PC-3 (cell line): ENCODE data around the gene AHCYL1. TPM values are rescaled to one million over a fixed set of nuclear protein-coding genes. Genes with fewer than 3 reads are reported as not detected.

Source experiments
- ATAC-seq: fragments of 200-7000 bp; cut with Tn5 transposase; 2 replicates; pipeline ENCODE4 v1.9.1; 2020; ENCODE audit warnings: mild to moderate bottlenecking, moderate library complexity
- BruUV-seq: library from RNA; stranded (reverse); fragments of 400-500 nt; replicated peaks from 2 replicates; lab custom pipeline; 2021; lab: Mats Ljungman, UMichigan
- CTCF ChIA-PET: fragments of 300-600 bp; sonication (Branson Sonifier 250); formaldehyde crosslinking; loops from one replicate; lab custom pipeline; 2022; ENCODE audit warnings: antibody characterized with exemption; lab: Charles Lee
- POLR2A ChIA-PET: fragments of 300-600 bp; sonication (Branson Sonifier 250); formaldehyde crosslinking; loops from one replicate; lab custom pipeline; 2022; ENCODE audit warnings: antibody characterized with exemption; ENCODE audit not compliant: unreplicated experiment; lab: Charles Lee
- DNase-seq: peaks from one replicate; pipeline ENCODE4 v3.0.0-alpha.2; 2015
- H2AFZ ChIP-seq: fragments of 300-600 bp; sonication (generic); 2 replicates; pipeline ENCODE4 v1.6.0; 2016; ENCODE audit warnings: antibody characterized with exemption, low read length
- H3F3A ChIP-seq: fragments of 300-600 bp; sonication (generic); one replicate; pipeline ENCODE4 v1.6.0; 2017; ENCODE audit warnings: antibody characterized with exemption, low read length, control low read depth, mild to moderate bottlenecking; ENCODE audit not compliant: unreplicated experiment
- H3K27ac ChIP-seq: fragments of 300-600 bp; sonication (generic); 2 replicates; pipeline ENCODE4 v1.5.1; 2016; ENCODE audit warnings: mild to moderate bottlenecking, low read length
- H3K27me3 ChIP-seq: fragments of 300-600 bp; sonication (generic); 2 replicates; pipeline ENCODE4 v1.6.1; 2016; ENCODE audit warnings: low read length, mixed read lengths
- H3K36me3 ChIP-seq: fragments of 300-600 bp; sonication (generic); 2 replicates; pipeline ENCODE4 v1.6.1; 2016; ENCODE audit warnings: low read depth, mixed run types, low read length, mixed read lengths
- H3K4me1 ChIP-seq: fragments of 300-600 bp; sonication (generic); 2 replicates; pipeline ENCODE4 v1.5.1; 2016; ENCODE audit warnings: low read length; ENCODE audit not compliant: insufficient read depth
- H3K4me2 ChIP-seq: fragments of 300-600 bp; sonication (generic); 2 replicates; pipeline ENCODE4 v1.6.0; 2016; ENCODE audit warnings: low read length
- H3K4me3 ChIP-seq: fragments of 300-600 bp; sonication (generic); 2 replicates; pipeline ENCODE4 v1.5.1; 2016; ENCODE audit warnings: mild to moderate bottlenecking, low read length, mixed read lengths
- H3K79me2 ChIP-seq: fragments of 300-600 bp; sonication (generic); 2 replicates; pipeline ENCODE4 v1.6.1; 2017; ENCODE audit warnings: low read length, mixed read lengths
- H3K9ac ChIP-seq: fragments of 300-600 bp; sonication (generic); 2 replicates; pipeline ENCODE4 v1.6.0; 2016; ENCODE audit warnings: mild to moderate bottlenecking, low read length
- H3K9me2 ChIP-seq: fragments of 300-600 bp; sonication (generic); replicated peaks from 2 replicates; pipeline ENCODE4 v1.6.1; 2016; ENCODE audit warnings: mixed run types, low read length, mixed read lengths
- H3K9me3 ChIP-seq: fragments of 300-600 bp; sonication (generic); 2 replicates; pipeline ENCODE4 v1.6.1; 2016; ENCODE audit warnings: low read length, mixed read lengths
- H4K20me1 ChIP-seq: fragments of 300-600 bp; sonication (generic); 2 replicates; pipeline ENCODE4 v1.6.1; 2016; ENCODE audit warnings: low read length, mixed read lengths
- EZH2 ChIP-seq: fragments of 300-600 bp; sonication (generic); IDR thresholded peaks from one replicate; pipeline ENCODE4 v1.6.1; 2017; ENCODE audit warnings: antibody characterized with exemption, mild to moderate bottlenecking, low read length; ENCODE audit not compliant: unreplicated experiment
- EZH2phosphoT487 ChIP-seq: fragments of 300-600 bp; sonication (generic); IDR thresholded peaks from 2 replicates; pipeline ENCODE4 v1.6.1; 2018; ENCODE audit warnings: mild to moderate bottlenecking, antibody characterized with exemption, low read length, borderline replicate concordance
- intact Hi-C: fragments of 100-400 bp; cut with micrococcal nuclease; formaldehyde crosslinking; loops from 2 replicates; pipeline ENCODE4 v1.9.0; 2023
- total RNA-seq: library from RNA; depleted of rRNA; stranded (reverse); fragments of >200 nt; gene quantifications from 2 replicates; pipeline ENCODE4 v1.2.3, GENCODE V29; 2014
- TF ChIP-seq, protein P1 (sequence below): fragments of 300-600 bp; sonication (generic); conservative IDR thresholded peaks from 2 replicates; pipeline ENCODE4 v1.5.1; 2017; ENCODE audit warnings: antibody characterized with exemption, low read depth, mild to moderate bottlenecking, low read length

The AHCYL1 gene
- total RNA-seq, 1 experiment from 2014 or later: 35.8 TPM

- TF ChIP-seq, protein P1, sequence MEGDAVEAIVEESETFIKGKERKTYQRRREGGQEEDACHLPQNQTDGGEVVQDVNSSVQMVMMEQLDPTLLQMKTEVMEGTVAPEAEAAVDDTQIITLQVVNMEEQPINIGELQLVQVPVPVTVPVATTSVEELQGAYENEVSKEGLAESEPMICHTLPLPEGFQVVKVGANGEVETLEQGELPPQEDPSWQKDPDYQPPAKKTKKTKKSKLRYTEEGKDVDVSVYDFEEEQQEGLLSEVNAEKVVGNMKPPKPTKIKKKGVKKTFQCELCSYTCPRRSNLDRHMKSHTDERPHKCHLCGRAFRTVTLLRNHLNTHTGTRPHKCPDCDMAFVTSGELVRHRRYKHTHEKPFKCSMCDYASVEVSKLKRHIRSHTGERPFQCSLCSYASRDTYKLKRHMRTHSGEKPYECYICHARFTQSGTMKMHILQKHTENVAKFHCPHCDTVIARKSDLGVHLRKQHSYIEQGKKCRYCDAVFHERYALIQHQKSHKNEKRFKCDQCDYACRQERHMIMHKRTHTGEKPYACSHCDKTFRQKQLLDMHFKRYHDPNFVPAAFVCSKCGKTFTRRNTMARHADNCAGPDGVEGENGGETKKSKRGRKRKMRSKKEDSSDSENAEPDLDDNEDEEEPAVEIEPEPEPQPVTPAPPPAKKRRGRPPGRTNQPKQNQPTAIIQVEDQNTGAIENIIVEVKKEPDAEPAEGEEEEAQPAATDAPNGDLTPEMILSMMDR: no peak
- TF ChIP-seq EZH2: no peak
- TF ChIP-seq EZH2phosphoT487: no peak
- no TSS peak for BruUV-seq
- intact Hi-C loops: no loop called here
- H3K27me3 ChIP-seq: no peaks in the 10 kb centered on the region
- H3K4me1 ChIP-seq: peaks cover 6% of the 10 kb centered on the region; the same call in 1 of the 2 replicates
- H4K20me1 ChIP-seq: no peaks in the 10 kb centered on the region
- H3F3A ChIP-seq: no peaks in the 10 kb centered on the region
- no peak overlapping the region for H3K4me3 ChIP-seq
- ChIA-PET CTCF (no interaction called here), POLR2A (no interaction called here)
- no peak overlapping the region for H2AFZ ChIP-seq
- H3K9me2 ChIP-seq: no peaks in the 10 kb centered on the region
- ATAC-seq: no peak
- no peak overlapping the region for H3K4me2 ChIP-seq
- no peaks in the 10 kb centered on the region for H3K79me2 ChIP-seq
- H3K9me3 ChIP-seq: no peaks in the 10 kb centered on the region
- DNase-seq: no peak
- peaks cover 84% of the 10 kb centered on the region for H3K36me3 ChIP-seq
- H3K27ac ChIP-seq: no peak overlapping the region
- no peak overlapping the region for H3K9ac ChIP-seq
These were observed 33.8 kb downstream of the AHCYL1 start for GRCh38 chr1:110018396-110018795.

GRCh38 chr1:110019770-110020169 is 35.2 kb downstream of the AHCYL1 start:
- Histone ChIP-seq H3K36me3 (peaks cover 88% of the 10 kb centered on the region), H3K4me3 (no peak overlapping the region), H2AFZ (no peak overlapping the region), H3K27ac (no peak overlapping the region), H3K79me2 (no peaks in the 10 kb centered on the region), H3K9me3 (no peaks in the 10 kb centered on the region), H3K27me3 (no peaks in the 10 kb centered on the region), H3K9me2 (no peaks in the 10 kb centered on the region), H3K4me1 (peaks cover 6% of the 10 kb centered on the region; the same call in 1 of the 2 replicates), H4K20me1 (no peaks in the 10 kb centered on the region), H3F3A (no peaks in the 10 kb centered on the region), H3K4me2 (no peak overlapping the region), H3K9ac (no peak overlapping the region)
- TF ChIP-seq EZH2phosphoT487 (no peak), EZH2 (no peak)
- TF ChIP-seq, protein P1: no peak
- POLR2A ChIA-PET: interaction anchor here (0.6 kb wide), 1 partner anchor 41 kb away, joined by 3 read pairs; no protein-coding TSS in a partner anchor
- intact Hi-C loops: no loop called here
- BruUV-seq: no TSS peak
- CTCF ChIA-PET: no interaction called here
- ATAC-seq (peak; percentile 31), DNase-seq (no peak)

- intact Hi-C loops: no loop called here
- H3K36me3 ChIP-seq: peaks cover 78% of the 10 kb centered on the region
These were observed 36.7 kb downstream of the AHCYL1 start for GRCh38 chr1:110021285-110021684.

More at GRCh38 chr1:110021285-110021684, 36.7 kb downstream of the AHCYL1 start:
- TF ChIP-seq EZH2phosphoT487 (no peak), EZH2 (no peak)
- TF ChIP-seq, protein P1: no peak
- peak; percentile 31 for DNase-seq
- H3K27me3 ChIP-seq: no peaks in the 10 kb centered on the region
- peaks cover 6% of the 10 kb centered on the region; the same call in 1 of the 2 replicates for H3K4me1 ChIP-seq
- ChIA-PET CTCF (no interaction called here), POLR2A (no interaction called here)
- peak; percentile 79 for ATAC-seq
- no peak overlapping the region for H3K27ac ChIP-seq
- no peaks in the 10 kb centered on the region for H4K20me1 ChIP-seq
- no peaks in the 10 kb centered on the region for H3F3A ChIP-seq
- no peaks in the 10 kb centered on the region for H3K9me3 ChIP-seq
- no peak overlapping the region for H2AFZ ChIP-seq
- H3K9me2 ChIP-seq: no peaks in the 10 kb centered on the region
- no peak overlapping the region for H3K9ac ChIP-seq
- no peak overlapping the region for H3K4me2 ChIP-seq
- no peaks in the 10 kb centered on the region for H3K79me2 ChIP-seq
- no peak overlapping the region for H3K4me3 ChIP-seq
- BruUV-seq: no TSS peak
